Measurements from ENCODE around the gene SMO. TPM values are rescaled to one million over a fixed set of nuclear protein-coding genes. Genes with fewer than 3 reads are reported as not detected.

Gene SMO
- polyA plus RNA-seq, 3 donors, result 0.07 TPM; not detected in 2

- H3K9me3 ChIP-seq (replicated peaks in 1 of 2; ENCODE audit: control insufficient read depth in 1 of 2, insufficient read depth in 1 of 2, low read length in 2 of 2), result no peaks in the 10 kb centered on the region
- H3K4me2 ChIP-seq (replicated peaks; ENCODE audit: extremely low read depth, low read length, poor library complexity, severe bottlenecking), result no peak overlapping the region
- no peak overlapping the region for H3K9ac ChIP-seq (ENCODE audit: insufficient read depth, low read length, poor library complexity, severe bottlenecking)
- intact Hi-C loops (cut with micrococcal nuclease), result no loop called here
- Mint-ChIP-seq H3K9me3 (no peaks in the 10 kb centered on the region), H3K27me3 (ENCODE audit: low read depth in 3 of 3) (no peaks in the 10 kb centered on the region), H3K36me3 (no peaks in the 10 kb centered on the region), H3K27ac (no peak overlapping the region), H3K4me1 (peaks cover 39% of the 10 kb centered on the region), H3K4me3 (no peak overlapping the region)
- DNase-seq, result peak in 2 of 3 donors; percentile 23 to 30
- no peak for TF ChIP-seq CTCF (IDR thresholded peaks at IDR 0.05)
- peaks cover 17 to 28% of the 10 kb centered on the region in 2 donors for H3K4me1 ChIP-seq (ENCODE audit: control insufficient read depth in 1 of 2, insufficient read depth in 2 of 2, low read length in 2 of 2)
- no peaks in the 10 kb centered on the region for H3K27me3 ChIP-seq (ENCODE audit: control insufficient read depth in 2 of 2, insufficient read depth in 2 of 2, low read length in 2 of 2)
- no peak overlapping the region for H3K27ac ChIP-seq (ENCODE audit: low read depth in 1 of 2, low read length in 2 of 2)
- no peak overlapping the region for H2AFZ ChIP-seq (ENCODE audit: insufficient read depth, low read depth, low read length, poor library complexity, severe bottlenecking)
- H3K79me2 ChIP-seq (ENCODE audit: insufficient read depth, low read length), result peaks cover 6% of the 10 kb centered on the region
- no peaks in the 10 kb centered on the region for H3K36me3 ChIP-seq (replicated peaks in 1 of 2; ENCODE audit: control insufficient read depth in 1 of 2, insufficient read depth in 2 of 2, low read length in 2 of 2)
- H3K4me3 ChIP-seq (replicated peaks in 1 of 3; ENCODE audit: low read depth in 2 of 3, low read length in 3 of 3), result no peak overlapping the region
- H4K20me1 ChIP-seq (ENCODE audit: insufficient read depth, low read length), result no peaks in the 10 kb centered on the region
Measured at GRCh38 chr7:129257168-129257567, 68.7 kb downstream of the SMO start.

- no peak for TF ChIP-seq CTCF (IDR thresholded peaks at IDR 0.05)
- H3K9ac ChIP-seq (ENCODE audit: insufficient read depth, low read length, poor library complexity, severe bottlenecking), result no peak overlapping the region
- intact Hi-C loops (cut with micrococcal nuclease), result no loop called here
- H3K36me3 ChIP-seq (replicated peaks in 1 of 2; ENCODE audit: control insufficient read depth in 1 of 2, insufficient read depth in 2 of 2, low read length in 2 of 2), result no peaks in the 10 kb centered on the region
- Mint-ChIP-seq H3K4me1 (peaks cover 49% of the 10 kb centered on the region), H3K27me3 (ENCODE audit: low read depth in 3 of 3) (no peaks in the 10 kb centered on the region), H3K27ac (peak overlapping the region in 4 of 7 donors; percentile 42 to 73 (median 56)), H3K4me3 (no peak overlapping the region), H3K9me3 (no peaks in the 10 kb centered on the region), H3K36me3 (no peaks in the 10 kb centered on the region)
- no peaks in the 10 kb centered on the region for H3K9me3 ChIP-seq (replicated peaks in 1 of 2; ENCODE audit: control insufficient read depth in 1 of 2, insufficient read depth in 1 of 2, low read length in 2 of 2)
- H4K20me1 ChIP-seq (ENCODE audit: insufficient read depth, low read length), result no peaks in the 10 kb centered on the region
- no CpG with 5 or more reads among the region's 4 CpGs for WGBS (ENCODE audit: insufficient coverage)
- H3K4me1 ChIP-seq (ENCODE audit: control insufficient read depth in 1 of 2, insufficient read depth in 2 of 2, low read length in 2 of 2), result peaks cover 23 to 31% of the 10 kb centered on the region in 2 donors
- peaks cover 6% of the 10 kb centered on the region for H3K79me2 ChIP-seq (ENCODE audit: insufficient read depth, low read length)
- DNase-seq, result peak in 1 of 3 donors; percentile 21
- peak overlapping the region in 1 of 2 donors; percentile 65 for H3K27ac ChIP-seq (ENCODE audit: low read depth in 1 of 2, low read length in 2 of 2)
- H3K4me2 ChIP-seq (replicated peaks; ENCODE audit: extremely low read depth, low read length, poor library complexity, severe bottlenecking), result no peak overlapping the region
- H3K4me3 ChIP-seq (replicated peaks in 1 of 3; ENCODE audit: low read depth in 2 of 3, low read length in 3 of 3), result no peak overlapping the region
- H3K27me3 ChIP-seq (ENCODE audit: control insufficient read depth in 2 of 2, insufficient read depth in 2 of 2, low read length in 2 of 2), result no peaks in the 10 kb centered on the region
- H2AFZ ChIP-seq (ENCODE audit: insufficient read depth, low read depth, low read length, poor library complexity, severe bottlenecking), result no peak overlapping the region
Measured at GRCh38 chr7:129258649-129259389, 70.4 kb downstream of the SMO start.
